Subcutaneous abdominal adipose tissue (tissue), 5 donors: ENCODE measurements around the gene TEKT4.
"Not testable (repeated sequence)": the region's sequence is repeated elsewhere in the genome, so short reads cannot be mapped to it uniquely, and the experiment has no call there.

Source experiments
- H3K27ac ChIP-seq: one replicate; pipeline ENCODE4 v1.7.0; 2013; ENCODE audit warnings: low read depth, mild to moderate bottlenecking, inconsistent platforms, low read length, moderate library complexity
- H3K27me3 ChIP-seq, 5 donors: one replicate each; pipeline ENCODE4 v1.7.0; 2013; ENCODE audit warnings: low read length in 5 of 5, inconsistent platforms in 1 of 5; ENCODE audit not compliant: control insufficient read depth in 5 of 5, insufficient read depth in 4 of 5
- H3K36me3 ChIP-seq, 5 donors: one replicate each; pipeline ENCODE4 v1.7.0; 2013; ENCODE audit warnings: low read length in 5 of 5; ENCODE audit not compliant: control insufficient read depth in 5 of 5, insufficient read depth in 5 of 5
- H3K4me1 ChIP-seq, 5 donors: one replicate each; pipeline ENCODE4 v1.7.0; 2013; ENCODE audit warnings: low read length in 5 of 5, mild to moderate bottlenecking in 3 of 5, moderate library complexity in 1 of 5; ENCODE audit not compliant: control insufficient read depth in 5 of 5, insufficient read depth in 5 of 5
- H3K4me3 ChIP-seq, 5 donors: one replicate each; pipeline ENCODE4 v1.7.0; 2013; ENCODE audit warnings: low read length in 5 of 5, low read depth in 1 of 5
- H3K9ac ChIP-seq, 5 donors: one replicate each; pipeline ENCODE4 v1.7.0; 2013; ENCODE audit warnings: low read length in 5 of 5, mild to moderate bottlenecking in 4 of 5, moderate library complexity in 3 of 5
- H3K9me3 ChIP-seq, 5 donors: one replicate each; pipeline ENCODE4 v1.7.0; 2013; ENCODE audit warnings: low read length in 5 of 5; ENCODE audit not compliant: control insufficient read depth in 5 of 5
- donor health status: healthy.
- donor health status: healthy.
- donor health status: healthy.
- donor health status: healthy.
- donor health status: healthy.

TEKT4 gene

GRCh38 chr2:94923196-94923595, 52.0 kb downstream of the TEKT4 start:
- Histone ChIP-seq H3K4me1 (no peaks in the 10 kb centered on the region), H3K27ac (no peak overlapping the region), H3K9ac (no peak overlapping the region), H3K4me3 (no peak overlapping the region), H3K9me3 (peaks cover 0 to 6% (median 3%) of the 10 kb centered on the region in 5 donors), H3K27me3 (peaks cover 0 to 2% (median 0%) of the 10 kb centered on the region in 5 donors), H3K36me3 (no peaks in the 10 kb centered on the region)

GRCh38 chr2:94924999-94925398, 53.8 kb downstream of the TEKT4 start:
- H3K9ac ChIP-seq, H3K4me3 ChIP-seq, H3K4me1 ChIP-seq, H3K27ac ChIP-seq, H3K9me3 ChIP-seq, H3K27me3 ChIP-seq, H3K36me3 ChIP-seq: not testable (repeated sequence)
